Heart left ventricle (tissue), 13 donors: ENCODE measurements around the gene NFIB.

ENCODE experiments used
- POLR2A ChIP-seq, 2 donors: fragments of 450-650 bp; IDR thresholded peaks; one replicate each; pipeline ENCODE4 v1.6.1; 2017; ENCODE audit warnings: antibody characterized with exemption in 2 of 2, mild to moderate bottlenecking in 2 of 2, moderate library complexity in 2 of 2
- TF ChIP-seq, protein P1 (sequence below), 12 donors: fragments of 200-600 bp; sonication (generic) in 4 of 12; IDR thresholded peaks; one replicate each; pipeline versions ENCODE4 v1.5.0 to v1.8.0; 2018 to 2022; ENCODE audit warnings: antibody characterized with exemption in 12 of 12, mild to moderate bottlenecking in 5 of 12
- donor health status: ischemic (EF 13 %, LVEDD 7.1; RV severe dilation, severe dysfunction).
- donor health status: DM: no; HTN: yes; CAD: no.
- donor health status: DM: no; HTN: no; CAD: no.
- donor health status: ischemic (EF 25% LVEDD 6.9; RV normal size, moderate dysfunction).
- donor health status: ischemic (EF 25% LVEDD 5.7; RV mildly dilated, moderate dysfunction).
- donor health status: ischemic (EF 35%, LVEDD 5.7; RV mildly dilated, moderate dysfunction).
- donor health status: nonischemic (EF 11% LVEDD 7.7; RV severe dilation, severe dysfunction).
- donor health status: DM: yes; HTN: yes; CAD: no.
- donor health status: PGD.
- donor health status: ischemic (EF 29% LVEDD 5.4; RV normal size, mild dysfunction).
- donor health status: nonischemic (EF 23%, LVEDD 6.1; RV moderate dilation, normal function).

DNA sequence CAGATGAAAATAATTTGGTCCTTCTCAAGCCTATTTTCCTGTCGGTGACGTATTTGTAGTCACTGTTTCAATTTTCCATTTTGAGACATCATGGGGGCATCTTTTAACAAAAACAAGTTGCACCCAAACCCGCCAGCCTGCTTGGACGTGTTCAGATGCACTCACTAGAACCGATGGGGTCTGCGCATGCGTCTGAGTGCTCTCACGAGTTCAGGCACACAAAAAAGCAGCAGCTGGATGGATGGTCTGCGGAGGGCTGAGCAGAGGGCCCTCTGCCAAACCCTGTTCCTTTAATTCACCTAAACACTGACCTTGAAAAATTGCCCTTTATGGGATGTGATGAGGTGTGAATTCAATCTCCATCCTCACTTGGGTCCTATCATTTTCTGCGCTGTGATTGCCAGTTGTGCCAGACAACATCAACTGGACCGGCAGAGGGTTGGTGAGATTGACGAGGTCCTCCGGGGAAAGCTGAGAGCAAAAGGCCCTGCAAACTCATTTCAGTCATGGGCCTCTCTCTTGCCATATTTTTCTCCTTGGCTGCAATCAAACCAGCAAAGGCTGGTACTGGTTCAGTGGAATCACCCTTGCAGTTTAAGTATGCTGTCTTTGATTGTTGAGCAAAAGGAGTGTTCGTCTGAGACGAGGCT, 251.9 kb downstream of the NFIB start:
- TF ChIP-seq, protein P1, sequence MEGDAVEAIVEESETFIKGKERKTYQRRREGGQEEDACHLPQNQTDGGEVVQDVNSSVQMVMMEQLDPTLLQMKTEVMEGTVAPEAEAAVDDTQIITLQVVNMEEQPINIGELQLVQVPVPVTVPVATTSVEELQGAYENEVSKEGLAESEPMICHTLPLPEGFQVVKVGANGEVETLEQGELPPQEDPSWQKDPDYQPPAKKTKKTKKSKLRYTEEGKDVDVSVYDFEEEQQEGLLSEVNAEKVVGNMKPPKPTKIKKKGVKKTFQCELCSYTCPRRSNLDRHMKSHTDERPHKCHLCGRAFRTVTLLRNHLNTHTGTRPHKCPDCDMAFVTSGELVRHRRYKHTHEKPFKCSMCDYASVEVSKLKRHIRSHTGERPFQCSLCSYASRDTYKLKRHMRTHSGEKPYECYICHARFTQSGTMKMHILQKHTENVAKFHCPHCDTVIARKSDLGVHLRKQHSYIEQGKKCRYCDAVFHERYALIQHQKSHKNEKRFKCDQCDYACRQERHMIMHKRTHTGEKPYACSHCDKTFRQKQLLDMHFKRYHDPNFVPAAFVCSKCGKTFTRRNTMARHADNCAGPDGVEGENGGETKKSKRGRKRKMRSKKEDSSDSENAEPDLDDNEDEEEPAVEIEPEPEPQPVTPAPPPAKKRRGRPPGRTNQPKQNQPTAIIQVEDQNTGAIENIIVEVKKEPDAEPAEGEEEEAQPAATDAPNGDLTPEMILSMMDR (IDR thresholded peaks at IDR 0.05), result no peak
- TF ChIP-seq POLR2A (IDR thresholded peaks at IDR 0.05), result no peak
